Neuronal stem cell (in vitro differentiated cells): ENCODE measurements around the gene WNK3.
"Not testable (repeated sequence)": the region's sequence is repeated elsewhere in the genome, so short reads cannot be mapped to it uniquely, and the experiment has no call there.

ENCODE experiments used
- DNase-seq: peaks from one replicate; pipeline ENCODE4 v3.0.0-alpha.2; 2013; ENCODE audit warnings: low spot score
- H2AFZ ChIP-seq: one replicate; pipeline ENCODE4 v1.6.1; 2013; ENCODE audit warnings: mild to moderate bottlenecking, low read length, inconsistent platforms
- H2AK5ac ChIP-seq: 2 replicates; pipeline ENCODE4 v1.6.1; 2013; ENCODE audit warnings: low read depth, mild to moderate bottlenecking, inconsistent platforms, low read length, moderate library complexity, mixed read lengths
- H2BK120ac ChIP-seq: 2 replicates; pipeline ENCODE4 v1.6.1; 2013; ENCODE audit warnings: low read depth, mild to moderate bottlenecking, inconsistent platforms, low read length, moderate library complexity, mixed read lengths
- H2BK12ac ChIP-seq: one replicate; pipeline ENCODE4 v1.6.1; 2013; ENCODE audit warnings: low read length, inconsistent platforms
- H2BK15ac ChIP-seq: 2 replicates; pipeline ENCODE4 v1.6.1; 2013; ENCODE audit warnings: mild to moderate bottlenecking, low read length, inconsistent platforms, mixed read lengths
- H2BK5ac ChIP-seq: one replicate; pipeline ENCODE4 v1.6.1; 2013; ENCODE audit warnings: inconsistent platforms, mild to moderate bottlenecking, low read length, moderate library complexity
- H3K14ac ChIP-seq: one replicate; pipeline ENCODE4 v1.6.1; 2013; ENCODE audit warnings: low read length, inconsistent platforms
- H3K18ac ChIP-seq: 2 replicates; pipeline ENCODE4 v1.6.1; 2013; ENCODE audit warnings: low read length, inconsistent platforms
- H3K23ac ChIP-seq: 2 replicates; pipeline ENCODE4 v1.6.1; 2013; ENCODE audit warnings: low read depth, mild to moderate bottlenecking, mixed read lengths, low read length, inconsistent platforms; ENCODE audit not compliant: poor library complexity
- H3K27ac ChIP-seq: replicated peaks from 3 replicates; pipeline ENCODE4 v1.5.1; 2013; ENCODE audit warnings: low read length, inconsistent platforms
- H3K27me3 ChIP-seq, 3 experiments: 2 replicates each; pipeline ENCODE4 v1.6.1; 2013; ENCODE audit warnings: low read length in 3 of 3, mild to moderate bottlenecking in 2 of 3, inconsistent platforms in 1 of 3, low read depth in 1 of 3, mixed read lengths in 1 of 3, moderate library complexity in 1 of 3; ENCODE audit not compliant: control insufficient read depth in 3 of 3, insufficient read depth in 3 of 3
- H3K36me3 ChIP-seq, 2 donors: replicated peaks in 1 of 2; 2 replicates each; pipeline ENCODE4 v1.6.1; 2013; ENCODE audit warnings: low read length in 2 of 2; ENCODE audit not compliant: control insufficient read depth in 2 of 2, insufficient read depth in 2 of 2
- H3K4ac ChIP-seq: 2 replicates; pipeline ENCODE4 v1.6.1; 2013; ENCODE audit warnings: inconsistent platforms, mild to moderate bottlenecking, low read length, moderate library complexity
- H3K4me1 ChIP-seq, 2 donors: 1 replicate in 1 of 2; 2 replicates in 1 of 2; pipeline ENCODE4 v1.6.1; 2013; ENCODE audit warnings: low read length in 2 of 2, low read depth in 1 of 2; ENCODE audit not compliant: control insufficient read depth in 2 of 2, insufficient read depth in 1 of 2
- H3K4me2 ChIP-seq: one replicate; pipeline ENCODE4 v1.6.1; 2013; ENCODE audit warnings: mild to moderate bottlenecking, low read length, inconsistent platforms; ENCODE audit not compliant: insufficient read depth, poor library complexity, severe bottlenecking
- H3K4me3 ChIP-seq, 2 donors: 2 replicates each; pipeline ENCODE4 v1.5.1; 2013; ENCODE audit warnings: low read length in 2 of 2, mild to moderate bottlenecking in 2 of 2, inconsistent platforms in 1 of 2, moderate library complexity in 1 of 2
- H3K79me1 ChIP-seq: one replicate; pipeline ENCODE4 v1.6.1; 2013; ENCODE audit warnings: low read depth, mild to moderate bottlenecking, inconsistent platforms, low read length, moderate library complexity
- H3K9ac ChIP-seq: one replicate; pipeline ENCODE4 v1.6.1; 2013; ENCODE audit warnings: mild to moderate bottlenecking, low read depth, low read length, inconsistent platforms; ENCODE audit not compliant: poor library complexity
- H3K9me3 ChIP-seq, 2 donors: replicated peaks in 1 of 2; 2 replicates each; pipeline versions ENCODE3 to v1.6.1; 2013; ENCODE audit warnings: low read length in 2 of 2, mild to moderate bottlenecking in 2 of 2, inconsistent platforms in 1 of 2, low read depth in 1 of 2, mixed read lengths in 1 of 2, moderate library complexity in 1 of 2; ENCODE audit not compliant: control insufficient read depth in 2 of 2, insufficient read depth in 1 of 2
- H4K8ac ChIP-seq: one replicate; pipeline ENCODE4 v1.6.1; 2013; ENCODE audit warnings: low read depth, mild to moderate bottlenecking, inconsistent platforms, low read length, moderate library complexity
- H4K91ac ChIP-seq: one replicate; pipeline ENCODE4 v1.6.1; 2013; ENCODE audit warnings: low read length, low read depth, mild to moderate bottlenecking, inconsistent platforms; ENCODE audit not compliant: poor library complexity
- WGBS, 2 donors: extraction: QIAGEN DNeasy Blood & Tissue Kit; methylation state at CpG; one replicate each; pipeline ENCODE4 v1.1.7; 2013; ENCODE audit warnings: missing lambda C conversion rate in 2 of 2, mixed read lengths in 1 of 2; ENCODE audit not compliant: insufficient read length in 2 of 2, insufficient replicate concordance in 1 of 2; ENCODE audit errors: extremely low coverage in 2 of 2; 5-methylcytosine and 5-hydroxymethylcytosine counted together

Gene WNK3

DNA sequence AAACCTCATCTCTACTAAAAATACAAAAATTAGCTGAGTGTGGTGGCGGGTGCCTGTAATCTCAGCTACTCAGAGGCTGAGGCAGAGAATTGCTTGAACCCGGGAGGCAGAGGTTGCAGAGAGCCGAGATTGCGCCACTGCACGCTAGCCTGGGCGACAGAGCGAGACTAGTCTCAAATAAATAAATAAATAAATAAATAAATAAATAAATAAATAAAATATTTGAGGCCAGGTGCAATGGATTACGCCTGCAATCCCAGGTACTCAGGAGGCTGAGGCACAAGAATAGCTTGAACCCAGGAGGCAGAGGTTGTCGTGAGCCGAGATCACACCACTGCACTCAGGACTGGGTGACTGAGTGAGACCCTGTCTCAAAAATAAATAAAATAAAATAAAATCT is 20.5 kb downstream of the WNK3 start:
- not testable (repeated sequence) for H3K4ac ChIP-seq, H3K9ac ChIP-seq, H3K36me3 ChIP-seq, H2AK5ac ChIP-seq, H4K91ac ChIP-seq, H3K27ac ChIP-seq, H3K4me1 ChIP-seq, H3K14ac ChIP-seq, H4K8ac ChIP-seq, H2AFZ ChIP-seq, H3K4me3 ChIP-seq, H3K18ac ChIP-seq, H3K23ac ChIP-seq, H2BK120ac ChIP-seq, H2BK12ac ChIP-seq, H3K27me3 ChIP-seq, DNase-seq, H3K79me1 ChIP-seq, H3K9me3 ChIP-seq, H2BK5ac ChIP-seq, H2BK15ac ChIP-seq, H3K4me2 ChIP-seq
- WGBS, 2 donors: no CpG with 5 or more reads among the region's 10 CpGs

- Histone ChIP-seq H3K4me3 (no peak overlapping the region), H3K27me3 (no peaks in the 10 kb centered on the region), H3K23ac (no peak overlapping the region), H2AFZ (no peak overlapping the region), H2BK5ac (no peak overlapping the region), H3K9ac (no peak overlapping the region), H3K4ac (no peak overlapping the region), H3K14ac (no peak overlapping the region), H2BK12ac (no peak overlapping the region), H3K27ac (no peak overlapping the region), H4K8ac (no peak overlapping the region), H2AK5ac (no peak overlapping the region), H3K18ac (no peak overlapping the region), H3K9me3 (no peaks in the 10 kb centered on the region), H3K4me2 (no peak overlapping the region), H3K36me3 (no peaks in the 10 kb centered on the region), H3K4me1 (no peaks in the 10 kb centered on the region), H3K79me1 (no peaks in the 10 kb centered on the region), H2BK120ac (no peak overlapping the region), H4K91ac (no peak overlapping the region), H2BK15ac (no peak overlapping the region)
- no peak for DNase-seq
- WGBS, 2 donors: no CpG with 5 or more reads among the region's 8 CpGs
These were observed 32.8 kb downstream of the WNK3 start for GRCh38 chrX:54325077-54325476.

- Histone ChIP-seq H2BK5ac (no peak overlapping the region), H3K4me1 (no peaks in the 10 kb centered on the region), H3K27me3 (no peaks in the 10 kb centered on the region), H3K4ac (no peak overlapping the region), H3K23ac (no peak overlapping the region), H3K4me3 (no peak overlapping the region), H3K27ac (no peak overlapping the region), H3K9me3 (no peaks in the 10 kb centered on the region), H3K14ac (no peak overlapping the region), H3K79me1 (no peaks in the 10 kb centered on the region), H3K36me3 (no peaks in the 10 kb centered on the region), H3K4me2 (no peak overlapping the region), H2AK5ac (no peak overlapping the region), H4K8ac (no peak overlapping the region), H3K9ac (no peak overlapping the region), H2BK12ac (no peak overlapping the region), H4K91ac (no peak overlapping the region), H2BK15ac (no peak overlapping the region), H3K18ac (no peak overlapping the region), H2AFZ (no peak overlapping the region), H2BK120ac (no peak overlapping the region)
- WGBS, 2 donors: no CpG with 5 or more reads among the region's 1 CpG
- DNase-seq: no peak
These were observed 37.8 kb downstream of the WNK3 start for GRCh38 chrX:54320067-54320466.

- Histone ChIP-seq H4K91ac (no peak overlapping the region), H3K36me3 (peaks cover 2 to 19% of the 10 kb centered on the region in 2 donors), H3K27me3 (no peaks in the 10 kb centered on the region), H3K4me2 (no peak overlapping the region), H2BK5ac (no peak overlapping the region), H3K27ac (no peak overlapping the region), H3K4me1 (no peaks in the 10 kb centered on the region), H3K4ac (no peak overlapping the region), H3K4me3 (no peak overlapping the region), H3K9ac (no peak overlapping the region), H4K8ac (no peak overlapping the region), H2BK12ac (no peak overlapping the region), H3K18ac (no peak overlapping the region), H2BK15ac (no peak overlapping the region), H2AK5ac (no peak overlapping the region), H3K14ac (no peak overlapping the region), H3K79me1 (no peaks in the 10 kb centered on the region), H2AFZ (no peak overlapping the region), H3K23ac (no peak overlapping the region), H3K9me3 (no peaks in the 10 kb centered on the region), H2BK120ac (no peak overlapping the region)
- DNase-seq: no peak
- no CpG with 5 or more reads among the region's 2 CpGs for WGBS, 2 donors
These were observed 51.5 kb downstream of the WNK3 start for GRCh38 chrX:54306379-54306778.
